T-helper 9 cell (primary cell): Measurements from ENCODE around the gene CDC14B.
A peak's percentile ranks its signal among the peaks of the same experiment; 100 is the strongest.
"Not testable (repeated sequence)": the region's sequence is repeated elsewhere in the genome, so short reads cannot be mapped to it uniquely, and the experiment has no call there.

Source experiments
- DNase-seq: peaks from one replicate; pipeline ENCODE4 v3.0.0-alpha.2; 2020

CDC14B gene

GRCh38 chr9:96585426-96585825 is 34.2 kb downstream of the CDC14B start:
- no peak for DNase-seq

GRCh38 chr9:96582199-96582598 is 37.4 kb downstream of the CDC14B start:
- not testable (repeated sequence) for DNase-seq

- no peak for DNase-seq
Measured at GRCh38 chr9:96581786-96582185, 37.9 kb downstream of the CDC14B start.

GRCh38 chr9:96581301-96581700 is 38.3 kb downstream of the CDC14B start:
- no peak for DNase-seq

- DNase-seq = no peak
Measured at GRCh38 chr9:96574931-96575351, 44.7 kb downstream of the CDC14B start.

GRCh38 chr9:96574455-96574854 is 45.2 kb downstream of the CDC14B start:
- DNase-seq = no peak

GRCh38 chr9:96567203-96567700 is 52.4 kb downstream of the CDC14B start:
- DNase-seq = no peak

- DNase-seq = peak; percentile 70
Measured at GRCh38 chr9:96566498-96567202, 53.0 kb downstream of the CDC14B start.

GRCh38 chr9:96565671-96566497 is 53.8 kb downstream of the CDC14B start:
- DNase-seq = no peak

GRCh38 chr9:96564217-96564616 is 55.4 kb downstream of the CDC14B start:
- no peak for DNase-seq

GRCh38 chr9:96559339-96559943 is 60.2 kb downstream of the CDC14B start:
- DNase-seq = no peak

- no peak for DNase-seq
Measured at GRCh38 chr9:96557921-96558320, 61.7 kb downstream of the CDC14B start.

- no peak for DNase-seq
Measured at GRCh38 chr9:96556701-96557461, 62.8 kb downstream of the CDC14B start.

- DNase-seq = no peak
Measured at GRCh38 chr9:96555567-96556386, 63.9 kb downstream of the CDC14B start.

GRCh38 chr9:96554801-96555566 is 64.7 kb downstream of the CDC14B start:
- DNase-seq = no peak

GRCh38 chr9:96554326-96554725 is 65.3 kb downstream of the CDC14B start:
- DNase-seq = no peak

- DNase-seq = no peak
Measured at GRCh38 chr9:96553070-96553469, 66.6 kb downstream of the CDC14B start.

- no peak for DNase-seq
Measured at GRCh38 chr9:96551403-96551802, 68.2 kb downstream of the CDC14B start.

GRCh38 chr9:96550659-96551058 is 69.0 kb downstream of the CDC14B start:
- no peak for DNase-seq

- not testable (repeated sequence) for DNase-seq
Measured at GRCh38 chr9:96543131-96543530, 76.5 kb downstream of the CDC14B start.

GRCh38 chr9:96540106-96540505 is 79.5 kb downstream of the CDC14B start:
- DNase-seq = no peak
